Lower leg skin (tissue), 3 donors: ENCODE measurements around the gene KCNG3.

ENCODE experiments used
- POLR2A ChIP-seq, 2 donors: fragments of 450-650 bp; IDR thresholded peaks; one replicate each; pipeline ENCODE4 v1.6.1; 2016 to 2017; ENCODE audit warnings: antibody characterized with exemption in 2 of 2, mild to moderate bottlenecking in 1 of 2, moderate library complexity in 1 of 2
- TF ChIP-seq, protein P1 (sequence below), 3 donors: fragments of 450-650 bp; IDR thresholded peaks; one replicate each; pipeline ENCODE4 v1.5.1; 2016; ENCODE audit warnings: antibody characterized with exemption in 3 of 3, mild to moderate bottlenecking in 3 of 3, moderate library complexity in 2 of 3

DNA sequence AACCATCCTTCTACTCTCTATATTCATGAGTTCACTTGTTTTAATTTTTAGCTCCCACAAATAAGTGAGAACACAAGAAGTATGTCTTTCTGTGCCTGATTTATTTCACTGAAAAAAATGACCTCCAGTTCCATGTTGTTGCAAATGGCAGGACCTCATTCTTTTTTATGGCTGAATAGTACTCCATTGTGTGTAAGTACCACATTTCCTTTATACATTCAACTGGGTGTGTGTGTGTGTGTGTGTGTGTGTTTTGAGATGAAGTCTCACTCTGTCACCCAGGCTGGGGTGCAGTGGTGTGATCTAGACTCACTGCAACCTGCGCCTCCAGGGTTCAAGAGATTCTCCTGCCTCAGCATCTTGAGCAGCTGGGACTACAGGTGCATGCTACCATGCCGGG lies 41.2 kb downstream of the KCNG3 start:
- no peak for TF ChIP-seq POLR2A (IDR thresholded peaks at IDR 0.05)
- TF ChIP-seq, protein P1, sequence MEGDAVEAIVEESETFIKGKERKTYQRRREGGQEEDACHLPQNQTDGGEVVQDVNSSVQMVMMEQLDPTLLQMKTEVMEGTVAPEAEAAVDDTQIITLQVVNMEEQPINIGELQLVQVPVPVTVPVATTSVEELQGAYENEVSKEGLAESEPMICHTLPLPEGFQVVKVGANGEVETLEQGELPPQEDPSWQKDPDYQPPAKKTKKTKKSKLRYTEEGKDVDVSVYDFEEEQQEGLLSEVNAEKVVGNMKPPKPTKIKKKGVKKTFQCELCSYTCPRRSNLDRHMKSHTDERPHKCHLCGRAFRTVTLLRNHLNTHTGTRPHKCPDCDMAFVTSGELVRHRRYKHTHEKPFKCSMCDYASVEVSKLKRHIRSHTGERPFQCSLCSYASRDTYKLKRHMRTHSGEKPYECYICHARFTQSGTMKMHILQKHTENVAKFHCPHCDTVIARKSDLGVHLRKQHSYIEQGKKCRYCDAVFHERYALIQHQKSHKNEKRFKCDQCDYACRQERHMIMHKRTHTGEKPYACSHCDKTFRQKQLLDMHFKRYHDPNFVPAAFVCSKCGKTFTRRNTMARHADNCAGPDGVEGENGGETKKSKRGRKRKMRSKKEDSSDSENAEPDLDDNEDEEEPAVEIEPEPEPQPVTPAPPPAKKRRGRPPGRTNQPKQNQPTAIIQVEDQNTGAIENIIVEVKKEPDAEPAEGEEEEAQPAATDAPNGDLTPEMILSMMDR (IDR thresholded peaks at IDR 0.05): no peak
